WTC11 (cell line): ENCODE measurements around the gene PGA3.

Experiments
- ATF3 ChIP-seq: sonication (generic); formaldehyde crosslinking; conservative IDR thresholded peaks from 2 replicates; pipeline ENCODE4 v1.8.1; 2022; ENCODE audit warnings: mild to moderate bottlenecking, missing genetic modification reagents
- CREM ChIP-seq: sonication (generic); formaldehyde crosslinking; IDR thresholded peaks from 2 replicates; pipeline ENCODE4 v1.8.1; 2022; ENCODE audit warnings: mild to moderate bottlenecking, missing genetic modification reagents, moderate library complexity
- CTCF ChIP-seq: fragments of 200-600 bp; IDR thresholded peaks from 2 replicates; pipeline ENCODE4 v1.8.0; 2022; ENCODE audit warnings: antibody characterized with exemption
- E2F5 ChIP-seq: sonication (generic); formaldehyde crosslinking; IDR thresholded peaks from 2 replicates; pipeline ENCODE4 v1.8.1; 2022; ENCODE audit warnings: mild to moderate bottlenecking, moderate library complexity, missing genetic modification reagents
- ELF4 ChIP-seq: sonication (generic); formaldehyde crosslinking; IDR thresholded peaks from 2 replicates; pipeline ENCODE4 v1.8.1; 2022; ENCODE audit warnings: low read depth, mild to moderate bottlenecking, moderate library complexity, missing genetic modification reagents
- KAT7 ChIP-seq: sonication (generic); formaldehyde crosslinking; IDR thresholded peaks from 2 replicates; pipeline ENCODE4 v1.8.1; 2023; ENCODE audit warnings: missing genetic modification reagents, mild to moderate bottlenecking, borderline replicate concordance
- PRDM15 ChIP-seq: sonication (generic); formaldehyde crosslinking; IDR thresholded peaks from 2 replicates; pipeline ENCODE4 v1.8.0; 2022; ENCODE audit warnings: missing genetic modification reagents
- RELA ChIP-seq: sonication (generic); formaldehyde crosslinking; IDR thresholded peaks from 2 replicates; pipeline ENCODE4 v1.8.1; 2022; ENCODE audit warnings: missing genetic modification reagents, mild to moderate bottlenecking, borderline replicate concordance
- SP1 ChIP-seq: sonication (generic); formaldehyde crosslinking; conservative IDR thresholded peaks from 2 replicates; pipeline ENCODE4 v1.8.1; 2022; ENCODE audit warnings: missing genetic modification reagents
- TEAD4 ChIP-seq: sonication (generic); formaldehyde crosslinking; IDR thresholded peaks from 2 replicates; pipeline ENCODE4 v1.8.0; 2022; ENCODE audit warnings: mild to moderate bottlenecking, missing genetic modification reagents
- ZBTB43 ChIP-seq: sonication (generic); formaldehyde crosslinking; IDR thresholded peaks from 2 replicates; pipeline ENCODE4 v1.8.1; 2023; ENCODE audit warnings: mild to moderate bottlenecking, missing genetic modification reagents
- TF ChIP-seq, protein P1 (sequence below): sonication (generic); formaldehyde crosslinking; IDR thresholded peaks from 2 replicates; pipeline ENCODE4 v1.8.0; 2022; ENCODE audit warnings: mild to moderate bottlenecking, missing genetic modification reagents
- TF ChIP-seq, protein P2 (sequence below): sonication (generic); formaldehyde crosslinking; IDR thresholded peaks from 2 replicates; pipeline ENCODE4 v1.8.1; 2022; ENCODE audit warnings: mild to moderate bottlenecking, missing genetic modification reagents, moderate library complexity, borderline replicate concordance

GRCh38 chr11:61174949-61175348 lies 28.4 kb upstream of the PGA3 start:
- TF ChIP-seq CTCF (no peak), ELF4 (CRISPR knock-in tag) (no peak), SP1 (CRISPR knock-in tag) (no peak), ATF3 (CRISPR knock-in tag) (no peak), RELA (CRISPR knock-in tag) (no peak), ZBTB43 (no peak), PRDM15 (no peak), CREM (CRISPR knock-in tag) (no peak), KAT7 (CRISPR knock-in tag) (no peak), E2F5 (no peak), TEAD4 (CRISPR knock-in tag) (no peak)
- TF ChIP-seq, protein P1, sequence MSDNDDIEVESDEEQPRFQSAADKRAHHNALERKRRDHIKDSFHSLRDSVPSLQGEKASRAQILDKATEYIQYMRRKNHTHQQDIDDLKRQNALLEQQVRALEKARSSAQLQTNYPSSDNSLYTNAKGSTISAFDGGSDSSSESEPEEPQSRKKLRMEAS: no peak
- TF ChIP-seq, protein P2, sequence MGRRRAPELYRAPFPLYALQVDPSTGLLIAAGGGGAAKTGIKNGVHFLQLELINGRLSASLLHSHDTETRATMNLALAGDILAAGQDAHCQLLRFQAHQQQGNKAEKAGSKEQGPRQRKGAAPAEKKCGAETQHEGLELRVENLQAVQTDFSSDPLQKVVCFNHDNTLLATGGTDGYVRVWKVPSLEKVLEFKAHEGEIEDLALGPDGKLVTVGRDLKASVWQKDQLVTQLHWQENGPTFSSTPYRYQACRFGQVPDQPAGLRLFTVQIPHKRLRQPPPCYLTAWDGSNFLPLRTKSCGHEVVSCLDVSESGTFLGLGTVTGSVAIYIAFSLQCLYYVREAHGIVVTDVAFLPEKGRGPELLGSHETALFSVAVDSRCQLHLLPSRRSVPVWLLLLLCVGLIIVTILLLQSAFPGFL: no peak
